ENCODE results near the gene KLRB1.

The KLRB1 gene

GRCh38 chr12:9607716-9608115, at the start of gene KLRB1:
KLRB1 (minus strand) TSS chr12:9607916; CDS start chr12:9607839, 77 bp downstream.
- DNase-seq (ENCODE audit: low read depth) = no peak

GRCh38 chr12:9651265-9651729, 43.6 kb upstream of the KLRB1 start:
- DNase-seq (ENCODE audit: low read depth) = peak; percentile 40

- DNase-seq (ENCODE audit: low read depth) = peak; percentile 10
Measured at GRCh38 chr12:9650151-9650576, 42.4 kb upstream of the KLRB1 start.

GRCh38 chr12:9649532-9649940, 41.8 kb upstream of the KLRB1 start:
- peak; percentile 3 for DNase-seq (ENCODE audit: low read depth)

- no peak for DNase-seq (ENCODE audit: low read depth)
Measured at GRCh38 chr12:9648701-9649531, 41.2 kb upstream of the KLRB1 start.

GRCh38 chr12:9647825-9648700, 40.3 kb upstream of the KLRB1 start:
- peak; percentile 64 for DNase-seq (ENCODE audit: low read depth)

- peak; percentile 9 for DNase-seq (ENCODE audit: low read depth)
Measured at GRCh38 chr12:9646794-9647781, 39.4 kb upstream of the KLRB1 start.

GRCh38 chr12:9644985-9645551, 37.4 kb upstream of the KLRB1 start:
- DNase-seq (ENCODE audit: low read depth) = peak; percentile 20

- no peak for DNase-seq (ENCODE audit: low read depth)
Measured at GRCh38 chr12:9643266-9643660, 35.5 kb upstream of the KLRB1 start.

- no peak for DNase-seq (ENCODE audit: low read depth)
Measured at GRCh38 chr12:9642606-9643265, 35.0 kb upstream of the KLRB1 start.

GRCh38 chr12:9640024-9640423, 32.3 kb upstream of the KLRB1 start:
- no peak for DNase-seq (ENCODE audit: low read depth)

- no peak for DNase-seq (ENCODE audit: low read depth)
Measured at GRCh38 chr12:9636851-9637206, 29.1 kb upstream of the KLRB1 start.

GRCh38 chr12:9636150-9636850, 28.6 kb upstream of the KLRB1 start:
- no peak for DNase-seq (ENCODE audit: low read depth)

GRCh38 chr12:9634969-9635754, 27.4 kb upstream of the KLRB1 start:
- DNase-seq (ENCODE audit: low read depth) = no peak

- peak; percentile 25 for DNase-seq (ENCODE audit: low read depth)
Measured at GRCh38 chr12:9634177-9634803, 26.6 kb upstream of the KLRB1 start.

- DNase-seq (ENCODE audit: low read depth) = no peak
Measured at GRCh38 chr12:9632766-9633165, 25.1 kb upstream of the KLRB1 start.

- DNase-seq (ENCODE audit: low read depth) = no peak
Measured at GRCh38 chr12:9626821-9627220, 19.1 kb upstream of the KLRB1 start.

- no peak for DNase-seq (ENCODE audit: low read depth)
Measured at GRCh38 chr12:9626291-9626690, 18.6 kb upstream of the KLRB1 start.

GRCh38 chr12:9625019-9625418, 17.3 kb upstream of the KLRB1 start:
- no peak for DNase-seq (ENCODE audit: low read depth)

Measured in HS-5 (cell line).